Tibial nerve (tissue), 4 donors: ENCODE data around the gene FRAS1. TPM values are rescaled to one million over a fixed set of nuclear protein-coding genes. Genes with fewer than 3 reads are reported as not detected.

Experiments used
- DNase-seq, 2 donors: peaks; one replicate each; pipeline ENCODE4 v3.0.0-alpha.2; 2019; ENCODE audit warnings: low spot score in 2 of 2
- H3K27ac ChIP-seq, 4 donors: fragments of 200-600 bp; sonication (generic) in 3 of 4; one replicate each; pipeline ENCODE4 v1.5.1; 2017 to 2019; ENCODE audit warnings: mild to moderate bottlenecking in 1 of 4
- H3K27me3 ChIP-seq, 2 donors: fragments of 200-600 bp; sonication (generic) in 1 of 2; one replicate each; pipeline versions ENCODE4 v1.5.1 to v1.6.0; 2017 to 2019
- H3K36me3 ChIP-seq, 3 donors: fragments of 200-600 bp; sonication (generic); one replicate each; pipeline ENCODE4 v1.5.1; 2018 to 2019
- H3K4me1 ChIP-seq, 4 donors: fragments of 200-600 bp; sonication (generic) in 3 of 4; one replicate each; pipeline ENCODE4 v1.5.1; 2017 to 2019
- H3K4me3 ChIP-seq, 4 donors: fragments of 200-600 bp; sonication (generic) in 3 of 4; one replicate each; pipeline ENCODE4 v1.5.1; 2017 to 2019; ENCODE audit warnings: mild to moderate bottlenecking in 1 of 4, moderate library complexity in 1 of 4
- H3K9me3 ChIP-seq, 4 donors: fragments of 200-600 bp; sonication (generic) in 3 of 4; one replicate each; pipeline ENCODE4 v1.5.1; 2017 to 2019
- CTCF ChIP-seq, 5 experiments: fragments of 200-600 bp in 3 of 5; fragments of 450-650 bp in 2 of 5; sonication (generic) in 3 of 5; IDR thresholded peaks; one replicate each; pipeline ENCODE4 v1.5.1; 2016 to 2019; ENCODE audit warnings: antibody characterized with exemption in 5 of 5, mild to moderate bottlenecking in 3 of 5, moderate library complexity in 2 of 5
- EP300 ChIP-seq, 2 donors: sonication (generic); formaldehyde crosslinking; IDR thresholded peaks; one replicate each; pipeline ENCODE4 v1.6.1; 2017; ENCODE audit warnings: antibody characterized with exemption in 2 of 2, mild to moderate bottlenecking in 1 of 2
- POLR2A ChIP-seq, 2 donors: fragments of 450-650 bp; IDR thresholded peaks; one replicate each; pipeline ENCODE4 v1.6.1; 2017; ENCODE audit warnings: antibody characterized with exemption in 2 of 2, mild to moderate bottlenecking in 2 of 2, moderate library complexity in 2 of 2
- WGBS, 2 donors: methylation state at CpG; one replicate each; pipeline ENCODE4 v1.1.5; 2018; 5-methylcytosine and 5-hydroxymethylcytosine counted together
- total RNA-seq, 4 donors: library from RNA; depleted of rRNA; stranded (reverse); fragments of >200 nt; gene quantifications; one replicate each; pipeline ENCODE4 v1.1.0, GENCODE V29; 2016

Gene FRAS1
- total RNA-seq, 4 donors from 2014 or later = 3.9 to 6.6 (median 5.1) TPM

GRCh38 chr4:78185117-78185516 lies 128.0 kb downstream of the FRAS1 start:
- no peak overlapping the region for H3K4me3 ChIP-seq
- no peaks in the 10 kb centered on the region for H3K36me3 ChIP-seq
- no peaks in the 10 kb centered on the region for H3K27me3 ChIP-seq
- whole genome bisulfite sequencing, 2 donors = 83 to 88% methylated on average over 2 of the region's 2 CpGs
- no peaks in the 10 kb centered on the region for H3K4me1 ChIP-seq
- TF ChIP-seq POLR2A (IDR thresholded peaks at IDR 0.05) (no peak), EP300 (IDR thresholded peaks at IDR 0.05) (no peak), CTCF (IDR thresholded peaks at IDR 0.05) (no peak)
- no peak for DNase-seq
- no peaks in the 10 kb centered on the region for H3K9me3 ChIP-seq
- H3K27ac ChIP-seq = no peak overlapping the region

- Histone ChIP-seq H3K9me3 (no peaks in the 10 kb centered on the region), H3K4me3 (no peak overlapping the region), H3K36me3 (no peaks in the 10 kb centered on the region), H3K4me1 (no peaks in the 10 kb centered on the region), H3K27me3 (no peaks in the 10 kb centered on the region), H3K27ac (no peak overlapping the region)
- TF ChIP-seq EP300 (IDR thresholded peaks at IDR 0.05) = no peak
- TF ChIP-seq CTCF (IDR thresholded peaks at IDR 0.05) = no peak
- TF ChIP-seq POLR2A (IDR thresholded peaks at IDR 0.05) = no peak
- no peak for DNase-seq
- WGBS, 2 donors = 69% methylated on average over 6 of the region's 6 CpGs
These were observed 129.7 kb downstream of the FRAS1 start for GRCh38 chr4:78186597-78187543.

GRCh38 chr4:78190068-78190467 lies 132.9 kb downstream of the FRAS1 start:
- Histone ChIP-seq H3K36me3 (no peaks in the 10 kb centered on the region), H3K4me1 (no peaks in the 10 kb centered on the region), H3K9me3 (peaks cover 0 to 13% (median 0%) of the 10 kb centered on the region in 4 donors), H3K4me3 (no peak overlapping the region), H3K27me3 (no peaks in the 10 kb centered on the region), H3K27ac (no peak overlapping the region)
- DNase-seq = no peak
- 61 to 64% methylated on average over 1 of the region's 1 CpG for WGBS, 2 donors
- no peak for TF ChIP-seq EP300 (IDR thresholded peaks at IDR 0.05)
- TF ChIP-seq CTCF (IDR thresholded peaks at IDR 0.05) = no peak
- no peak for TF ChIP-seq POLR2A (IDR thresholded peaks at IDR 0.05)

GRCh38 chr4:78190595-78190994 lies 133.5 kb downstream of the FRAS1 start:
- H3K36me3 ChIP-seq = no peaks in the 10 kb centered on the region
- peaks cover 0 to 18% (median 0%) of the 10 kb centered on the region in 4 donors for H3K9me3 ChIP-seq
- H3K4me1 ChIP-seq = no peaks in the 10 kb centered on the region
- H3K27me3 ChIP-seq = no peaks in the 10 kb centered on the region
- no peak overlapping the region for H3K27ac ChIP-seq
- no peak for DNase-seq
- H3K4me3 ChIP-seq = no peak overlapping the region
- TF ChIP-seq POLR2A (IDR thresholded peaks at IDR 0.05) (no peak), CTCF (IDR thresholded peaks at IDR 0.05) (no peak), EP300 (IDR thresholded peaks at IDR 0.05) (no peak)

- H3K27ac ChIP-seq = no peak overlapping the region
- H3K4me1 ChIP-seq = no peaks in the 10 kb centered on the region
- TF ChIP-seq CTCF (IDR thresholded peaks at IDR 0.05) = no peak
- no peak for TF ChIP-seq POLR2A (IDR thresholded peaks at IDR 0.05)
- no peak for TF ChIP-seq EP300 (IDR thresholded peaks at IDR 0.05)
- peaks cover 0 to 15% (median 0%) of the 10 kb centered on the region in 4 donors for H3K9me3 ChIP-seq
- H3K4me3 ChIP-seq = no peak overlapping the region
- H3K27me3 ChIP-seq = no peaks in the 10 kb centered on the region
- DNase-seq = no peak
- no peaks in the 10 kb centered on the region for H3K36me3 ChIP-seq
- 75 to 79% methylated on average over 4 of the region's 4 CpGs for WGBS, 2 donors
These were observed 140.8 kb downstream of the FRAS1 start for GRCh38 chr4:78197947-78198346.
